Measurements from ENCODE around the gene LRP1B. TPM values are rescaled to one million over a fixed set of nuclear protein-coding genes. Genes with fewer than 3 reads are reported as not detected.

Gene LRP1B
- total and polyA plus RNA-seq, 2 experiments from 2014 or later = not detected

- H3K4me1 ChIP-seq (ENCODE audit: insufficient read depth) = no peaks in the 10 kb centered on the region
- no peaks in the 10 kb centered on the region for H3K9me2 ChIP-seq (ENCODE audit: insufficient read depth)
- WGBS, 2 experiments (ENCODE audit: low coverage in 1 of 2, low lambda C conversion rate in 2 of 2, missing lambda C conversion rate in 2 of 2) = 64 to 65% methylated on average over 4 of the region's 4 CpGs
- no peaks in the 10 kb centered on the region for H3K36me3 ChIP-seq (ENCODE audit: low read depth)
- TF ChIP-seq EZH2 (IDR thresholded peaks at IDR 0.05; ENCODE audit: insufficient read depth, poor library complexity, severe bottlenecking) = no peak
- TF ChIP-seq EZH2phosphoT487 (IDR thresholded peaks at IDR 0.05; ENCODE audit: insufficient read depth, low read depth) = no peak
- H3K27ac ChIP-seq = no peak overlapping the region
- in situ Hi-C loops (cut with MboI) = no loop called here
- no peaks in the 10 kb centered on the region for H3K79me2 ChIP-seq (ENCODE audit: insufficient read depth)
- H3F3A ChIP-seq (ENCODE audit: insufficient read depth) = 0 out of 2 replicates have a peak, but pooled peaks cover 3% of the 10 kb centered on the region
- no peak overlapping the region for H3K4me2 ChIP-seq (ENCODE audit: unreplicated experiment)
- DNase-seq = no peak
- H3K4me3 ChIP-seq = no peak overlapping the region
- H2AFZ ChIP-seq = no peak overlapping the region
- H4K20me1 ChIP-seq (ENCODE audit: insufficient read depth) = no peaks in the 10 kb centered on the region
- no peaks in the 10 kb centered on the region for H3K27me3 ChIP-seq (replicated peaks; ENCODE audit: insufficient read depth)
- H3K9me3 ChIP-seq (ENCODE audit: low read depth) = no peaks in the 10 kb centered on the region
- H3K9ac ChIP-seq = no peak overlapping the region
These were observed 1881.0 kb downstream of the LRP1B start for GRCh38 chr2:140249821-140250220.

GRCh38 chr2:140248623-140249022 is 1882.2 kb downstream of the LRP1B start:
- in situ Hi-C loops (cut with MboI) = no loop called here
- H3K27ac ChIP-seq = no peak overlapping the region
- H3K27me3 ChIP-seq (replicated peaks; ENCODE audit: insufficient read depth) = no peaks in the 10 kb centered on the region
- no peaks in the 10 kb centered on the region for H3K36me3 ChIP-seq (ENCODE audit: low read depth)
- no peak overlapping the region for H3K9ac ChIP-seq
- no peak overlapping the region for H2AFZ ChIP-seq
- no peak for DNase-seq
- H3K9me3 ChIP-seq (ENCODE audit: low read depth) = no peaks in the 10 kb centered on the region
- H3K4me1 ChIP-seq (ENCODE audit: insufficient read depth) = no peaks in the 10 kb centered on the region
- no peak overlapping the region for H3K4me3 ChIP-seq
- no peaks in the 10 kb centered on the region for H4K20me1 ChIP-seq (ENCODE audit: insufficient read depth)
- no peak overlapping the region for H3K4me2 ChIP-seq (ENCODE audit: unreplicated experiment)
- no peaks in the 10 kb centered on the region for H3K79me2 ChIP-seq (ENCODE audit: insufficient read depth)
- 0 out of 2 replicates have a peak, but pooled peaks cover 3% of the 10 kb centered on the region for H3F3A ChIP-seq (ENCODE audit: insufficient read depth)
- no peak for TF ChIP-seq EZH2phosphoT487 (IDR thresholded peaks at IDR 0.05; ENCODE audit: insufficient read depth, low read depth)
- no peak for TF ChIP-seq EZH2 (IDR thresholded peaks at IDR 0.05; ENCODE audit: insufficient read depth, poor library complexity, severe bottlenecking)
- H3K9me2 ChIP-seq (ENCODE audit: insufficient read depth) = no peaks in the 10 kb centered on the region
- 8 to 9% methylated on average over 2 of the region's 2 CpGs for WGBS, 2 experiments (ENCODE audit: low coverage in 1 of 2, low lambda C conversion rate in 2 of 2, missing lambda C conversion rate in 2 of 2)

GRCh38 chr2:140247451-140248195 is 1883.2 kb downstream of the LRP1B start:
- H3K9me2 ChIP-seq (ENCODE audit: insufficient read depth) = no peaks in the 10 kb centered on the region
- no peaks in the 10 kb centered on the region for H3K27me3 ChIP-seq (replicated peaks; ENCODE audit: insufficient read depth)
- no peaks in the 10 kb centered on the region for H3K4me1 ChIP-seq (ENCODE audit: insufficient read depth)
- 0 out of 2 replicates have a peak, but pooled peaks cover 3% of the 10 kb centered on the region for H3F3A ChIP-seq (ENCODE audit: insufficient read depth)
- TF ChIP-seq EZH2phosphoT487 (IDR thresholded peaks at IDR 0.05; ENCODE audit: insufficient read depth, low read depth) (no peak), EZH2 (IDR thresholded peaks at IDR 0.05; ENCODE audit: insufficient read depth, poor library complexity, severe bottlenecking) (no peak)
- WGBS, 2 experiments (ENCODE audit: low coverage in 1 of 2, low lambda C conversion rate in 2 of 2, missing lambda C conversion rate in 2 of 2) = 3 to 4% methylated on average over 4 of the region's 4 CpGs
- no peak overlapping the region for H3K4me2 ChIP-seq (ENCODE audit: unreplicated experiment)
- H3K4me3 ChIP-seq = peak overlapping the region; percentile 35; the same call in 1 of the 2 replicates
- H3K36me3 ChIP-seq (ENCODE audit: low read depth) = no peaks in the 10 kb centered on the region
- no peak overlapping the region for H3K27ac ChIP-seq
- no peaks in the 10 kb centered on the region for H3K79me2 ChIP-seq (ENCODE audit: insufficient read depth)
- no peaks in the 10 kb centered on the region for H3K9me3 ChIP-seq (ENCODE audit: low read depth)
- in situ Hi-C loops (cut with MboI) = no loop called here
- DNase-seq = peak; percentile 18
- no peak overlapping the region for H3K9ac ChIP-seq
- no peaks in the 10 kb centered on the region for H4K20me1 ChIP-seq (ENCODE audit: insufficient read depth)
- no peak overlapping the region for H2AFZ ChIP-seq

GRCh38 chr2:140246957-140247356 is 1883.9 kb downstream of the LRP1B start:
- no peak overlapping the region for H3K27ac ChIP-seq
- in situ Hi-C loops (cut with MboI) = no loop called here

More at GRCh38 chr2:140246957-140247356, 1883.9 kb downstream of the LRP1B start:
- no peaks in the 10 kb centered on the region for H3K9me2 ChIP-seq (ENCODE audit: insufficient read depth)
- no peak overlapping the region for H3K4me3 ChIP-seq
- no peak overlapping the region for H3K4me2 ChIP-seq (ENCODE audit: unreplicated experiment)
- H3K9me3 ChIP-seq (ENCODE audit: low read depth) = no peaks in the 10 kb centered on the region
- no peaks in the 10 kb centered on the region for H3K79me2 ChIP-seq (ENCODE audit: insufficient read depth)
- no peak overlapping the region for H3K9ac ChIP-seq
- H3K27me3 ChIP-seq (replicated peaks; ENCODE audit: insufficient read depth) = no peaks in the 10 kb centered on the region
- H2AFZ ChIP-seq = no peak overlapping the region
- H3F3A ChIP-seq (ENCODE audit: insufficient read depth) = 0 out of 2 replicates have a peak, but pooled peaks cover 3% of the 10 kb centered on the region
- TF ChIP-seq EZH2 (IDR thresholded peaks at IDR 0.05; ENCODE audit: insufficient read depth, poor library complexity, severe bottlenecking) (no peak), EZH2phosphoT487 (IDR thresholded peaks at IDR 0.05; ENCODE audit: insufficient read depth, low read depth) (no peak)
- DNase-seq = no peak
- H3K36me3 ChIP-seq (ENCODE audit: low read depth) = no peaks in the 10 kb centered on the region
- no peaks in the 10 kb centered on the region for H4K20me1 ChIP-seq (ENCODE audit: insufficient read depth)
- H3K4me1 ChIP-seq (ENCODE audit: insufficient read depth) = no peaks in the 10 kb centered on the region
- 0 to 3% methylated on average over 1 of the region's 1 CpG for WGBS, 2 experiments (ENCODE audit: low coverage in 1 of 2, low lambda C conversion rate in 2 of 2, missing lambda C conversion rate in 2 of 2)
